Testis (tissue), 2 donors: ENCODE measurements around the gene FRMD3.

ENCODE experiments used
- POLR2A ChIP-seq: fragments of 450-650 bp; IDR thresholded peaks from one replicate; pipeline ENCODE4 v1.6.1; 2017; ENCODE audit warnings: antibody characterized with exemption, mild to moderate bottlenecking, moderate library complexity
- TF ChIP-seq, protein P1 (sequence below), 3 experiments: fragments of 450-650 bp in 2 of 3; fragments of 200-600 bp in 1 of 3; sonication (generic) in 1 of 3; IDR thresholded peaks; one replicate each; pipeline ENCODE4 v1.5.1; 2016 to 2019; ENCODE audit warnings: antibody characterized with exemption in 3 of 3, mild to moderate bottlenecking in 2 of 3, moderate library complexity in 1 of 3

DNA sequence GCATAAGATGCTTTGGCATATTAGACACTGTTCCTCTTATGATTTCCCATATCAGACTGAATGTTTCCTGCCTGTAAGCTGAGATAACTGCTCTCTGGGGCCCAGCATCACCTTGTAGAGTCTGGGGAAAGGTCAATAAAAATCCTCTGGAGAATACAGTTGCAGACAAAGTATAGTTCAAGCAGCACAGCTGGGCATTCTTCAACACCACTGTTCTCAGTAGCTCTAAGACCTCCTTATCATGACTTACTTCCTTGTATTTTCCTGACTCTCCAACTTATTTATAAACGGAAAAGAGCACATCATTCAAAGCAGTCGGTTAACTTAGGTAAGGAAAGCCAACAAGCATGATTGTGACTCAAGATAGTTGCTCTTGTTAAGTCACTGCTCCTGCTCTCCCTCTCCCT, 266.5 kb downstream of the FRMD3 start:
- TF ChIP-seq, protein P1, sequence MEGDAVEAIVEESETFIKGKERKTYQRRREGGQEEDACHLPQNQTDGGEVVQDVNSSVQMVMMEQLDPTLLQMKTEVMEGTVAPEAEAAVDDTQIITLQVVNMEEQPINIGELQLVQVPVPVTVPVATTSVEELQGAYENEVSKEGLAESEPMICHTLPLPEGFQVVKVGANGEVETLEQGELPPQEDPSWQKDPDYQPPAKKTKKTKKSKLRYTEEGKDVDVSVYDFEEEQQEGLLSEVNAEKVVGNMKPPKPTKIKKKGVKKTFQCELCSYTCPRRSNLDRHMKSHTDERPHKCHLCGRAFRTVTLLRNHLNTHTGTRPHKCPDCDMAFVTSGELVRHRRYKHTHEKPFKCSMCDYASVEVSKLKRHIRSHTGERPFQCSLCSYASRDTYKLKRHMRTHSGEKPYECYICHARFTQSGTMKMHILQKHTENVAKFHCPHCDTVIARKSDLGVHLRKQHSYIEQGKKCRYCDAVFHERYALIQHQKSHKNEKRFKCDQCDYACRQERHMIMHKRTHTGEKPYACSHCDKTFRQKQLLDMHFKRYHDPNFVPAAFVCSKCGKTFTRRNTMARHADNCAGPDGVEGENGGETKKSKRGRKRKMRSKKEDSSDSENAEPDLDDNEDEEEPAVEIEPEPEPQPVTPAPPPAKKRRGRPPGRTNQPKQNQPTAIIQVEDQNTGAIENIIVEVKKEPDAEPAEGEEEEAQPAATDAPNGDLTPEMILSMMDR (IDR thresholded peaks at IDR 0.05), result no peak
- TF ChIP-seq POLR2A, result no peak
